Measurements from ENCODE around the gene DAW1. TPM values are rescaled to one million over a fixed set of nuclear protein-coding genes. Genes with fewer than 3 reads are reported as not detected.
"Not testable (repeated sequence)": the region's sequence is repeated elsewhere in the genome, so short reads cannot be mapped to it uniquely, and the experiment has no call there.

DAW1 gene, protein sequence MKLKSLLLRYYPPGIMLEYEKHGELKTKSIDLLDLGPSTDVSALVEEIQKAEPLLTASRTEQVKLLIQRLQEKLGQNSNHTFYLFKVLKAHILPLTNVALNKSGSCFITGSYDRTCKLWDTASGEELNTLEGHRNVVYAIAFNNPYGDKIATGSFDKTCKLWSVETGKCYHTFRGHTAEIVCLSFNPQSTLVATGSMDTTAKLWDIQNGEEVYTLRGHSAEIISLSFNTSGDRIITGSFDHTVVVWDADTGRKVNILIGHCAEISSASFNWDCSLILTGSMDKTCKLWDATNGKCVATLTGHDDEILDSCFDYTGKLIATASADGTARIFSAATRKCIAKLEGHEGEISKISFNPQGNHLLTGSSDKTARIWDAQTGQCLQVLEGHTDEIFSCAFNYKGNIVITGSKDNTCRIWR
- total RNA-seq: not detected

DNA sequence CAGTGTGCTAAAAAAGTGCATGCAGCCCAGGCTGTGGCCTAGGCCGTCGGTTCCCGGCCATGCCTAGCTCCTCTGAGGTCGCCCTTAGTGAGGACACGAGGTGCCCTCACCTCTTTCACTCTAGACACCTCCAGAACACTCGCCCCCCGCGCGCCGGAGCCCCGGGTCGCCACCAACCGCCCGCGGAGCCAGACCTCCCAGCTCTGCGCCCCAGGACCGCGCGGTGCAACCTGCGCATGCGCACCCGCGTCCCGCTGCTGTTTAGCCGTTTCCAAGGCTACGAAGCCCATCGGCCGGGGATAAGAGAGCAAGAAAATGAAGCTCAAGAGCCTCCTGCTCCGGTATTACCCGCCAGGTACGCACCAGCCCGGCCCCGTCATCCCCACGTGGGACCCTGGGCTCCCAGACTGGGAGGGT is at the start of gene DAW1:
Gene DAW1, plus strand, starts transcription at position 257 of the 417 bp plus-strand sequence. Its CDS starts 59 bp downstream, at position 316.
- H3K9me3 ChIP-seq (ENCODE audit: low read depth, low read length): no peaks in the 10 kb centered on the region
- no peak within 1 kb of the TSS for H3K4me3 ChIP-seq (ENCODE audit: low read length)
- peaks cover 8% of the 10 kb centered on the region for H3K4me1 ChIP-seq (ENCODE audit: insufficient read depth, low read length)
- peaks cover 16% of the 10 kb centered on the region for H3K27me3 ChIP-seq (ENCODE audit: insufficient read depth, low read length)

DNA sequence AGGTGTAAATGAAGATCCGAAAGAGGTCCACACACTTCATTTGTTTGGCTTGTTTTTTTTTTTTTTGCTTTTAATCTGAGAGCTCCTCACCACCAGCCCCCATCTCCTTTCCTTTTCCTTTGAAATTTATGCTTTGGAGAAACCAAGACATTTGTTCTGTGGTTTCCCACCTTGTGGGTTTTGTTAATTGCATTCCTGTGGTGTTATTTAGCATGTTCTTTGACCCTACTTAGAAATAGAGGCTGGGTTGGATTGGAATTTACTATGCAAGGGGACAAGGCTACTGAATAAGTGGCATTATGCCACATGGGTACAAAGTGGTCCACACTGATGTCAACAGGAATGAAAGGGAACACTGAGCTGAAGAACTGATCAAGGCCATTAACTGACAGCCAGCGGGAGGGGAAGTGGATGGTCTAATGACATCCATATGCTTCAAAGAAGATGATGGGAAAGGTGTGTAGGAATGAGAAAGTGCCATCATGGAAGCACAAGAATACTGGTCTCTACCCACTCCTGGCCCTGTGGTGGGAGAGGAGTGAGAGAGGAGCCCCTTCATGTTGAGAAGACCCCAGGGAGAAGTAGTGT is 48.9 kb upstream of the DAW1 start:
- Histone ChIP-seq H3K4me3 (ENCODE audit: low read length) (no peak overlapping the region), H3K27me3 (ENCODE audit: insufficient read depth, low read length) (no peaks in the 10 kb centered on the region), H3K4me1 (ENCODE audit: insufficient read depth, low read length) (peaks cover 17% of the 10 kb centered on the region), H3K9me3 (ENCODE audit: low read depth, low read length) (no peaks in the 10 kb centered on the region)

- peaks cover 9% of the 10 kb centered on the region for H3K4me1 ChIP-seq (ENCODE audit: insufficient read depth, low read length)
- H3K27me3 ChIP-seq (ENCODE audit: insufficient read depth, low read length): no peaks in the 10 kb centered on the region
- no peak overlapping the region for H3K4me3 ChIP-seq (ENCODE audit: low read length)
- H3K9me3 ChIP-seq (ENCODE audit: low read depth, low read length): no peaks in the 10 kb centered on the region
Measured at GRCh38 chr2:227823922-227824321, 47.5 kb upstream of the DAW1 start.

DNA sequence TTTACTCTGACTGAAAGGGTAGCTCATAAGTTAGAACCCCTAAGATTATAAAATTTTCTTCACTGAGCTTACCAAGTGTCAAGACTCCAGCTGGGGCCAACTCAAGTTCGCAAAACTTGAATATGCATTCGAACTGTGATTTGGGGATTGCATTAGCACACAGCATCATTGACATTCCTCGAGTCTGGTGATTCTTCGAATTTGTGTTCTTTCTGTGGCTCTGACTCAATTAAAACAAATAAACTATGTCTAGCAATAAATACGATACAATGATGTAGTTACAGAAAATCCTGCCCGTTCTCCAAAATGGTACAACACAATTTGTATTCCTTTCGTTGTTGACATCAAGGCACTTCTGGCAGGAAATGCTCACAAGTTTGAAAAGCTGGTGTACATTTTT is 46.7 kb upstream of the DAW1 start:
- no peak overlapping the region for H3K4me3 ChIP-seq (ENCODE audit: low read length)

GRCh38 chr2:227826019-227826521 is 45.4 kb upstream of the DAW1 start:
- H3K27me3 ChIP-seq (ENCODE audit: insufficient read depth, low read length): no peaks in the 10 kb centered on the region
- no peaks in the 10 kb centered on the region for H3K4me1 ChIP-seq (ENCODE audit: insufficient read depth, low read length)
- H3K9me3 ChIP-seq (ENCODE audit: low read depth, low read length): no peaks in the 10 kb centered on the region
- no peak overlapping the region for H3K4me3 ChIP-seq (ENCODE audit: low read length)

More for the DNA sequence above, 46.7 kb upstream of the DAW1 start:
- no peaks in the 10 kb centered on the region for H3K9me3 ChIP-seq (ENCODE audit: low read depth, low read length)
- no peaks in the 10 kb centered on the region for H3K27me3 ChIP-seq (ENCODE audit: insufficient read depth, low read length)
- peaks cover under 1% of the 10 kb centered on the region for H3K4me1 ChIP-seq (ENCODE audit: insufficient read depth, low read length)

GRCh38 chr2:227826563-227826962 is 44.9 kb upstream of the DAW1 start:
- Histone ChIP-seq H3K27me3 (ENCODE audit: insufficient read depth, low read length) (no peaks in the 10 kb centered on the region), H3K4me1 (ENCODE audit: insufficient read depth, low read length) (no peaks in the 10 kb centered on the region), H3K9me3 (ENCODE audit: low read depth, low read length) (no peaks in the 10 kb centered on the region)

DNA sequence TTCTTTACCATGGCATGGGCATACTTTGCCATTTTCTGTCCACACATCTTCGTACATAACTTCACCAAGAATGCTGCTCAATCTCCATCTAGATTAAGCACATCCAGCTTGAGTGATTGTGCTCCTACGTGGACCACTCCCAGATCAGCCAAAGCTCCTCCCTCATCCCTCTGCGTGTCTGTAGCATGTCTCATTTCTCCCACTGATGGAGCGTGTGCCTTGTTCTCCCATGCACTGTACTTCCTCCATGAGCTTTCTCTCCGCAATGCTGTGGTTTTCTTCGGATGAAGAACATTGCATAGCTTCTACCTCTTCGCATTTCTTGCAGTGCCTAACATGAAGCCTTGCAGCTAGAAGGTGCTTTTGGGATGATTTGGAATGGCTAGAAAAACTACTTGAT is 44.3 kb upstream of the DAW1 start:
- no peaks in the 10 kb centered on the region for H3K4me1 ChIP-seq (ENCODE audit: insufficient read depth, low read length)
- no peaks in the 10 kb centered on the region for H3K9me3 ChIP-seq (ENCODE audit: low read depth, low read length)
- H3K27me3 ChIP-seq (ENCODE audit: insufficient read depth, low read length): no peaks in the 10 kb centered on the region
- H3K4me3 ChIP-seq (ENCODE audit: low read length): no peak overlapping the region

More at GRCh38 chr2:227826563-227826962, 44.9 kb upstream of the DAW1 start:
- H3K4me3 ChIP-seq (ENCODE audit: low read length): no peak overlapping the region

DNA sequence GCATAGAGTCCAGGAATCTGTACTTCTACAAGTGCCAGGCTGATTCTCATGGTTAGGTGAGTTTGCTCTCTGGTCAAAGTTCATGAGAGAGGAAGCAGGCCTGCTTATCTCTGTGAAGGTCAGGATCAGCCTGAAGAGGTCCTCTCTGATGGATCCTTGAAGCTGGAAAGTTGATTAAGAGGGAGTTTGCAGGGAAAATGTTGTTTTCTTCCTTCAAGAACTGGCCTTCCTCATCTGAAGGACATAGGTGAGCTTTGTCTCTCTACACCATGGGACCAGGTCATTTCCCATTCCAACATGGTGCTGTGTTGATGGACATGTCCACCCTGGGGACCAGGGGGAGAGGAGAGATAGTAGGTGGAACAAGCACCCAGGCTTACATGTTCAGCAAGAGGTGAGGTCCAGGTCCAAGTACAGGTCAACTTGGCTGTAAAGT is 42.9 kb upstream of the DAW1 start:
- no peaks in the 10 kb centered on the region for H3K9me3 ChIP-seq (ENCODE audit: low read depth, low read length)
- H3K4me1 ChIP-seq (ENCODE audit: insufficient read depth, low read length): no peaks in the 10 kb centered on the region
- no peaks in the 10 kb centered on the region for H3K27me3 ChIP-seq (ENCODE audit: insufficient read depth, low read length)
- H3K4me3 ChIP-seq (ENCODE audit: low read length): no peak overlapping the region

- no peaks in the 10 kb centered on the region for H3K4me1 ChIP-seq (ENCODE audit: insufficient read depth, low read length)
- H3K27me3 ChIP-seq (ENCODE audit: insufficient read depth, low read length): no peaks in the 10 kb centered on the region
- no peaks in the 10 kb centered on the region for H3K9me3 ChIP-seq (ENCODE audit: low read depth, low read length)
- no peak overlapping the region for H3K4me3 ChIP-seq (ENCODE audit: low read length)
Measured at GRCh38 chr2:227829337-227829736, 42.1 kb upstream of the DAW1 start.

DNA sequence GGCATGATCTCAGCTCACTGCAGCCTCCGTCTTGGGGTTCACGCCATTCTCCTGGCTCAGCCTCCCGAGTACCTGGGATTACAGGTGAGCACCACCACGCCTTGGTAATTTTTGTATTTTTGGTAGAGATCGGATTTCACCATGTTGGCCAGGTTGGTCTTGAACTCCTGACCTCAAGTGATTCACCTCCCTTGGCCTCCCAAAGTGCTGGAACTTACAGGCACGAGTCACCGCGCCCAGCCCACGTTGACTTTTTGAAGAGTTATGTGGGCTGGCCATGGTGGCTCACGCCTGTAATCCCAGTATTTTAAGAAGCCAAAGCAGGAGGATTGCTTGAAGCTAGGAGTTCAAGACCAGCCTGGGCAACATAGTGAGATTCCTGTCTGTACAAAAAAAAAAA is 37.0 kb upstream of the DAW1 start:
- Histone ChIP-seq H3K4me3 (ENCODE audit: low read length) (no peak overlapping the region), H3K4me1 (ENCODE audit: insufficient read depth, low read length) (peaks cover 9% of the 10 kb centered on the region), H3K27me3 (ENCODE audit: insufficient read depth, low read length) (no peaks in the 10 kb centered on the region), H3K9me3 (ENCODE audit: low read depth, low read length) (no peaks in the 10 kb centered on the region)

DNA sequence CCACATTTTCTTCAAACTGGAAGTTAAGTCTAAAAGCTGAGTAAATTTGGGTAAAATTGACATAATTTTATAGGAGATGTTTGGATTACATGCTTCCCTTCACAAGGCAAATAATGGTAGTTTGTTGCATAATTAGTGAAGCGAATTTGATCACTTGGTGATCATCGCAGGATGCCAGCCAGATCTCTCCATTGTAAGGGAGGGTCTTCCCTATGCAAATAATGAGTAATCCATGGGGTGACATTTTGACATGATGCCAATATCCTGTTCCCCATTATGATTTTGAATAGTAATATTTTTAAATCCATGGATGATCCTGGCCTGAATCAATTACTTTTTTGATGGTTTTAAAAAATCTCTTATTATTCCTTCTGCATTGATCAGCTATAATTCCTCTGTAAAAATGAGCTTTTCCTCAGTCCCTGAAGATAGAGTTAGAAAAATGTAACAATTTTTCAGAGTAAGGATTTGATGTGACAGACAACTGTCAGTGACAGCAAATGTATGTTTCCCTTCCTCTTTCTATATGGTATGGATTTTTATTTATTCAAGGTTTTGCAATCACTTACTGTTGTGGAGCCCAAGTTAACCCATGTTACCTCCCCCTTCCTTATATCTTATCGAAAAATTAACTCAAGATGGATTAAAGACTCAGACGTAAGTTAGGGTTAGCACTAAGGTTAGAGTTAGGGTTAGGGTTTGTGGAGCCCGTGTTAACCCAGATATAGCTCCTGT is 36.3 kb upstream of the DAW1 start:
- no peaks in the 10 kb centered on the region for H3K27me3 ChIP-seq (ENCODE audit: insufficient read depth, low read length)
- H3K4me3 ChIP-seq (ENCODE audit: low read length): no peak overlapping the region
- H3K4me1 ChIP-seq (ENCODE audit: insufficient read depth, low read length): peaks cover 9% of the 10 kb centered on the region
- no peaks in the 10 kb centered on the region for H3K9me3 ChIP-seq (ENCODE audit: low read depth, low read length)

- H3K9me3 ChIP-seq (ENCODE audit: low read depth, low read length); H3K27me3 ChIP-seq (ENCODE audit: insufficient read depth, low read length); H3K4me3 ChIP-seq (ENCODE audit: low read length); H3K4me1 ChIP-seq (ENCODE audit: insufficient read depth, low read length): not testable (repeated sequence)
Measured at GRCh38 chr2:227839339-227840129, 31.9 kb upstream of the DAW1 start.

- Histone ChIP-seq H3K27me3 (ENCODE audit: insufficient read depth, low read length) (no peaks in the 10 kb centered on the region), H3K4me3 (ENCODE audit: low read length) (no peak overlapping the region), H3K9me3 (ENCODE audit: low read depth, low read length) (no peaks in the 10 kb centered on the region), H3K4me1 (ENCODE audit: insufficient read depth, low read length) (no peaks in the 10 kb centered on the region)
Measured at GRCh38 chr2:227846831-227847230, 24.6 kb upstream of the DAW1 start.

DNA sequence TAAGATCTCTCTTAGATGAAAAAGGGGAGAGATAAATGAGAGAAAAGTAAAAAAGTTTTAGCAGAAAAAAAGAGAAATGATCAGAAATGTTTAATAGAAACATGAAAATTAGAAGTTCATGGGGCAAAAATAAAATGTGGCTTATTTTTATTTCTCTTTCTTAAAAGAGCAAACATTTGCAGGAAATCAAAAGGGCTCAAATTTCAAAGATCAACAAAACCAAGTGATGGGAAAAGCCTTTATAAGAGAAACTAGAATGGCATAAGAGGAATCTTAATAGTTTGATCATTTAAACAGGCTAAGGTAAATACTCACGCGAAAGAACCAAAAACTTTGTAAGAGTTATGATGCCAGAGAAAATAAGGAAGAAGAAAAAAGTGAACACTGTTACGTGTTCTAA is 23.3 kb upstream of the DAW1 start:
- H3K4me1 ChIP-seq (ENCODE audit: insufficient read depth, low read length): no peaks in the 10 kb centered on the region
- no peaks in the 10 kb centered on the region for H3K9me3 ChIP-seq (ENCODE audit: low read depth, low read length)
- no peak overlapping the region for H3K4me3 ChIP-seq (ENCODE audit: low read length)
- no peaks in the 10 kb centered on the region for H3K27me3 ChIP-seq (ENCODE audit: insufficient read depth, low read length)

Data from mononuclear cell (primary cell).